Measurements from ENCODE around the gene VWCE.
A peak's percentile ranks its signal among the peaks of the same experiment; 100 is the strongest.

VWCE gene

DNA sequence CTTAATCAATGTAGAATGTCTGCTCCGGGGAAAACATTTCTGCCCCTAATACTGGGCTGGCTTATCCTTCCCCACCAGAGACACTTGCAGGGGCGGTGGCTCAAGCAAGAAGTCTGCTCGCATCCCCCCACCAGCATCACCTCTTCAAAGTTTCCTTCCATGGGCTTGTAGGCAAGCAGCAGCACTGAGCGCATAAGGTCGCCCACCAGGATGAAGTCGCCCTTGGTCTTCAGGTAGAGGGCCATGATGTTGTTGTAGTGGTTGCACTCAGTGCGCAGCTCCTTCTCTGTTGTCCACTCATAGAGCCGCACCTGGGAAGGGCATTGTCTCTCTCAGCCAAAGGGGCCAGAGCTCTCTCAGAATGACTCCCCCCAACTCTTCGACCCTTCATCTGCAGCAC is 8.6 kb upstream of the VWCE start:
- H3K27ac Mint-ChIP-seq = no peak overlapping the region
- H3K4me1 Mint-ChIP-seq = peaks cover 11% of the 10 kb centered on the region
- TF ChIP-seq, protein P1, sequence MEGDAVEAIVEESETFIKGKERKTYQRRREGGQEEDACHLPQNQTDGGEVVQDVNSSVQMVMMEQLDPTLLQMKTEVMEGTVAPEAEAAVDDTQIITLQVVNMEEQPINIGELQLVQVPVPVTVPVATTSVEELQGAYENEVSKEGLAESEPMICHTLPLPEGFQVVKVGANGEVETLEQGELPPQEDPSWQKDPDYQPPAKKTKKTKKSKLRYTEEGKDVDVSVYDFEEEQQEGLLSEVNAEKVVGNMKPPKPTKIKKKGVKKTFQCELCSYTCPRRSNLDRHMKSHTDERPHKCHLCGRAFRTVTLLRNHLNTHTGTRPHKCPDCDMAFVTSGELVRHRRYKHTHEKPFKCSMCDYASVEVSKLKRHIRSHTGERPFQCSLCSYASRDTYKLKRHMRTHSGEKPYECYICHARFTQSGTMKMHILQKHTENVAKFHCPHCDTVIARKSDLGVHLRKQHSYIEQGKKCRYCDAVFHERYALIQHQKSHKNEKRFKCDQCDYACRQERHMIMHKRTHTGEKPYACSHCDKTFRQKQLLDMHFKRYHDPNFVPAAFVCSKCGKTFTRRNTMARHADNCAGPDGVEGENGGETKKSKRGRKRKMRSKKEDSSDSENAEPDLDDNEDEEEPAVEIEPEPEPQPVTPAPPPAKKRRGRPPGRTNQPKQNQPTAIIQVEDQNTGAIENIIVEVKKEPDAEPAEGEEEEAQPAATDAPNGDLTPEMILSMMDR (IDR thresholded peaks at IDR 0.05; ENCODE audit: unreplicated experiment in 3 of 3) = no peak
- no peaks in the 10 kb centered on the region for H3K27me3 Mint-ChIP-seq (ENCODE audit: low read depth)
- no peak overlapping the region for H3K4me3 Mint-ChIP-seq
- peaks cover 62% of the 10 kb centered on the region for H3K36me3 Mint-ChIP-seq (ENCODE audit: low read depth)
- no peaks in the 10 kb centered on the region for H3K9me3 Mint-ChIP-seq

DNA sequence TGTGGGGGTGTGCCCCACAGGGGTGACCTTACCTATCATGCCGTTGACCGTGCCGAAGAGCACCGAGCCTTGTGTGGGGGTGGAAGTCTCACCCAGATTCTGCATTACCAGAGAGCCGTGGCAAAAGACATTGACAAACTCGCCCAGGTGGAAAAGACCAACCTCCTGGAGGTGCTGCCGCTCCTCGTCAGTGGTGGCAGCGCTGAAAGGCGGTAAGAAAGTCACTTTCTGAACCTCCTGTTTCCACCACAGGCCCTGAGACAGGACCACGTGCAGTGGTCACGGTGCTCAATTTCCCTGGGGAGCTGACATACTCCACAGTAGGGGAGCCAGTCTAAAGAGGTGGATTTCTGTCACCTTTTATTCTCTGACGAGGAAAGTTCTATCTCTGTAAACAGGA is 7.4 kb upstream of the VWCE start:
- no peak overlapping the region for H3K4me3 Mint-ChIP-seq
- TF ChIP-seq, protein P1 (IDR thresholded peaks at IDR 0.05; ENCODE audit: unreplicated experiment in 3 of 3) = no peak
- no peaks in the 10 kb centered on the region for H3K27me3 Mint-ChIP-seq (ENCODE audit: low read depth)
- no peak overlapping the region for H3K27ac Mint-ChIP-seq
- peaks cover 73% of the 10 kb centered on the region for H3K36me3 Mint-ChIP-seq (ENCODE audit: low read depth)
- H3K9me3 Mint-ChIP-seq = no peaks in the 10 kb centered on the region
- peaks cover 22% of the 10 kb centered on the region for H3K4me1 Mint-ChIP-seq

DNA sequence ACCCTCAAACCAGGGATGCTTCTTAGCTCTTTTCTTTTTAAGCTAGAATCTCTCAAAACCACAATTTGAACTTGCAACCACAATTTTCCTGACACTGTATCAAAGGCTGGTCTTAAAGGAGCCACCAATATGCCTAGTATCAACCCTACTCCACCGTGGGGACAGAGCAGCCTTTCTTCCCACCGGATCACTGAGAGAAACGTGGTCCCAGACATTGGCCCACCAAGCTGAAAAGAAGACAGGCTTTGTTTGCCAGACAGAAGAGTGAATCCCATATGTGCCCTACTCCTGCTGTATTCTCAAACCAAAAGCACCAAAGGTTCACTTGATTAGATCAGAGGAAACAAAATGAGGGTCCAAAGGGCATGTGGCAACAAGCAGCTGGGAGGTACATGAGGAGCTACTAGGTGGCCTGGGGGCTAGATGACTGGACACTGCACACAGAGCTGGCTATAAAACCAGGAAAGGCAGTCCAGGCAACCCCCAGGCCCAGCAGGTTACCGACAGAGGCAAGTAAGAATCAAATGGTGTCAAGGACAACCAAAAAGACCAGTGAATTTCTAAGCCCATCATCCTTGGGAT is 3.6 kb upstream of the VWCE start:
- Mint-ChIP-seq H3K9me3 (no peaks in the 10 kb centered on the region), H3K4me1 (peaks cover 35% of the 10 kb centered on the region), H3K27ac (peak overlapping the region; percentile 63 to 93 (median 89)), H3K36me3 (ENCODE audit: low read depth) (peaks cover 65% of the 10 kb centered on the region), H3K4me3 (no peak overlapping the region), H3K27me3 (ENCODE audit: low read depth) (peaks cover 5% of the 10 kb centered on the region)
- TF ChIP-seq, protein P1 (IDR thresholded peaks at IDR 0.05; ENCODE audit: unreplicated experiment in 3 of 3) = no peak

DNA sequence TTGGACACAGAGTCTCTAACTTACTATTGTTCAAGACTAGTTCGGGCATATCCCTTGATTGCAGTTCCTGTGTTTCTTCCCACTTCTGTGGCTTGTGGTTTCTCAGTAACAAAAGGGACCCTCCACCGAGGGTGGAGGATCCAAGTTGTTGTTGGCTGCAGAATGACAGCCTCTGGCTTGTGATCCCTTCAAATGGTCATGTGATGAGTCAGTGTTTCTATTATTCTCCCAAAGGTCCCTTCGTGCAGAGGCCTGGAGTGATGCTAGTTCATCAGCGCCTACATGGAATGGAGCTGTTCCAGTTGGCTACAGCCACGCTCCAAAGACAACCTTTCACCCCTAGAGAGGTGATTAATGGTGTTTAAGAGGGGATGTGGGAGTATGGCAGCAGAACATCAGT is 2.6 kb upstream of the VWCE start:
- H3K4me1 Mint-ChIP-seq = peaks cover 41% of the 10 kb centered on the region
- H3K36me3 Mint-ChIP-seq (ENCODE audit: low read depth) = peaks cover 56% of the 10 kb centered on the region
- H3K27me3 Mint-ChIP-seq (ENCODE audit: low read depth) = peaks cover 11% of the 10 kb centered on the region
- H3K27ac Mint-ChIP-seq = peak overlapping the region; percentile 67 to 93 (median 89)
- TF ChIP-seq, protein P1 (IDR thresholded peaks at IDR 0.05; ENCODE audit: unreplicated experiment in 3 of 3) = no peak
- peak overlapping the region; percentile 43 to 70 (median 60) for H3K4me3 Mint-ChIP-seq
- H3K9me3 Mint-ChIP-seq = no peaks in the 10 kb centered on the region

DNA sequence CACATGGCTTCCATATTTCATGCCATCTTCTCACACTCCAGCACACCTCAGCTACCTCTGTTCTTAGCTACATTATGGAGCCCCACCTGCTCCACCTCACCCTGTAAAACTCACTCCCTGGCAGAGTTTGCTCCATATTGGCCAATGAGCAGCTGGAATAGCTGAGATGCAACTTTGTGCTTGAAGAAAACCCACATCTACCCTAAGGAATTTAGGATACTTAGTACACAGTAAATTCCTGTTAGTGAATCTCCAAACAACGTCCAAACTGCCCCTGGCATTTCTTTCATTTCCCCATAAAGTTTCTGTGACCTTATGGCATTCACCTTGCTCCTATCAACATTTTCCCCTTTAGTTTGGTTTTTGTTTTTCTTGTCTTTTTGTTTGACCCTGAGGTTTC is 2.2 kb upstream of the VWCE start:
- Mint-ChIP-seq H3K4me1 (peaks cover 41% of the 10 kb centered on the region), H3K4me3 (peak overlapping the region; percentile 43 to 70 (median 60)), H3K36me3 (ENCODE audit: low read depth) (peaks cover 52% of the 10 kb centered on the region), H3K27me3 (ENCODE audit: low read depth) (peaks cover 15% of the 10 kb centered on the region), H3K9me3 (no peaks in the 10 kb centered on the region), H3K27ac (peak overlapping the region; percentile 67 to 93 (median 89))
- TF ChIP-seq, protein P1 (IDR thresholded peaks at IDR 0.05; ENCODE audit: unreplicated experiment in 3 of 3) = no peak

DNA sequence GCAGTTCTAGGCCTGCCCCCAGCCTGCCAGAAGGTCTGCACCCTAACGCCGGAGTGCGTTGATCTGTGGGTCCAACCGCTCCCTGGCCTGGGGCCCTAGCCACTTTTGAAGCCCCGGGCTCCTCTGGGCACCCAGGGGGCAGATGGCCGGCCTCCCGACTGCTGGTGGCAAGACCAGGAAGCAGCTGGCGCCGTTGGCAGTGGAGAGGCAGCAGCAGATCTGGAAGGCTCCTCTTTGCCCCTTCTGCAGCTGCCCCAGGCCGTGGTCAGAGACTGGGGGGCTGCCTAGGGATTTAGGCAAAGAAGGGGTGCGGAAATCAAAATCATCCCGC is 445 bp upstream of the VWCE start:
- Mint-ChIP-seq H3K36me3 (ENCODE audit: low read depth) (peaks cover 34% of the 10 kb centered on the region), H3K27ac (peak overlapping the region in 1 of 3 experiments; percentile 55), H3K27me3 (ENCODE audit: low read depth) (peaks cover 24% of the 10 kb centered on the region), H3K4me3 (peak overlapping the region; percentile 32 to 88 (median 78)), H3K9me3 (no peaks in the 10 kb centered on the region), H3K4me1 (peaks cover 41% of the 10 kb centered on the region)
- TF ChIP-seq, protein P1 (IDR thresholded peaks at IDR 0.05; ENCODE audit: unreplicated experiment in 3 of 3) = no peak

Data from nephron (organoid).